Astrocyte of the spinal cord (primary cell): ENCODE measurements around the gene OXER1.

ENCODE experiments used
- DNase-seq: peaks from one replicate; pipeline ENCODE4 v3.0.0; 2011; ENCODE audit warnings: low read depth, low spot score
- H3K4me3 ChIP-seq: 2 replicates; pipeline ENCODE4 v1.5.1; 2011; ENCODE audit warnings: low read depth, mild to moderate bottlenecking, low read length, moderate library complexity
- CTCF ChIP-seq: IDR thresholded peaks from 2 replicates; pipeline ENCODE4 v1.5.1; 2012; ENCODE audit warnings: low read depth, mild to moderate bottlenecking, low read length, inconsistent platforms
- in situ Hi-C: cut with HindIII; loops from 2 replicates; pipeline ENCODE4 v1.10.0; 2017; ENCODE audit warnings: low sequenced_read_pairs

Gene OXER1

DNA sequence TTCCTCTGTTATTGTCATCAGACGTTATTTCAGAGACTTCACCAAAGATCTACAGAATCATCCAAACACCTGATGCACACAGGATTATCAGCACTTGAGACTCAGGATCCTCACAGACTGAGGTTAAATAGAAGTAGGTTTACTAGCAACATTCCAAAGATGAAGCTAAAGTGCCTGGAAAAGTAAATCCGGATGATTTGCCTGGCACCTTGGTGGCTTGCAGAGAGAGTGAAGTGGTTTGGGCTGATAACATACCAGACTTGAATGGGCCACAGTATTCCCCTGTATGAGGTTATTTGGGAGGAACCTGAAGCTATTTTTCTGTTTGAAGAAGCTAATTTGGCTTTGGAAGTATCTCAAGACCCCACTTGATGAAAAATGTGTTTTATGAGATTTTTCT lies 51.0 kb downstream of the OXER1 start:
- DNase-seq, result no peak
- in situ Hi-C loops, result no loop called here
- H3K4me3 ChIP-seq, result no peak overlapping the region
- no peak for TF ChIP-seq CTCF
